IMR-90 (cell line): Measurements from ENCODE around the gene GFY.

ENCODE experiments used
- CEBPB ChIP-seq: IDR thresholded peaks from 2 replicates; pipeline ENCODE4 v1.6.1; 2012; ENCODE audit warnings: low read depth, low read length, improper control_type of control experiment
- MAZ ChIP-seq: IDR thresholded peaks from 2 replicates; pipeline ENCODE4 v1.6.1; 2012; ENCODE audit warnings: low read depth, mild to moderate bottlenecking, low read length, improper control_type of control experiment, moderate library complexity, borderline replicate concordance
- SMC3 ChIP-seq: fragments of 150-350 bp; IDR thresholded peaks from 2 replicates; pipeline ENCODE4 v1.6.1; 2016; ENCODE audit warnings: low read depth, mild to moderate bottlenecking, antibody characterized with exemption, low read length, moderate library complexity
- TF ChIP-seq, protein P1 (sequence below): conservative IDR thresholded peaks from 2 replicates; pipeline ENCODE4 v1.5.1; 2012; ENCODE audit warnings: mild to moderate bottlenecking, low read depth, low read length, improper control_type of control experiment
- TF ChIP-seq, protein P2 (sequence below): fragments of 150-350 bp; IDR thresholded peaks from 2 replicates; pipeline ENCODE4 v1.6.1; 2017; ENCODE audit warnings: mild to moderate bottlenecking, antibody characterized with exemption, low read length, low read depth

DNA sequence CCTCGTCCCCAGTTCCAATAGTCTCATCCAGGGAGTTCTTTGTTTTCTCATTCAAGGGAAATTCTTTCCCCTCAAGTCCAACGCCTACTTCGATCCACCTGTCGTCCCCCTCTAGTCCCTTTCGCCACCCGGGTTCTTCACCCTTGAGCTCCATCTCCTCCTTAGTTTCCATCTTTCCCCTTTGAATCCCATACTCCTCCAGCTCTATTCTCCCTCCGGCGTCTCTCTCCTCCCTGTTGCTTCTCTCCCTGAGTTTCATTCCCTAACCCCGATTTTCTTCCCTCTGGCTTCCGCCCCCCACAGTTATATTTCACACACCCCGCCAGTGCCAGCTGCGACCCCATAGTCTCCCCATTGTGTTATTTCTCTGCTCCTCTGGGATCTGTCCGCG lies 16.8 kb downstream of the GFY start:
- TF ChIP-seq, protein P1, sequence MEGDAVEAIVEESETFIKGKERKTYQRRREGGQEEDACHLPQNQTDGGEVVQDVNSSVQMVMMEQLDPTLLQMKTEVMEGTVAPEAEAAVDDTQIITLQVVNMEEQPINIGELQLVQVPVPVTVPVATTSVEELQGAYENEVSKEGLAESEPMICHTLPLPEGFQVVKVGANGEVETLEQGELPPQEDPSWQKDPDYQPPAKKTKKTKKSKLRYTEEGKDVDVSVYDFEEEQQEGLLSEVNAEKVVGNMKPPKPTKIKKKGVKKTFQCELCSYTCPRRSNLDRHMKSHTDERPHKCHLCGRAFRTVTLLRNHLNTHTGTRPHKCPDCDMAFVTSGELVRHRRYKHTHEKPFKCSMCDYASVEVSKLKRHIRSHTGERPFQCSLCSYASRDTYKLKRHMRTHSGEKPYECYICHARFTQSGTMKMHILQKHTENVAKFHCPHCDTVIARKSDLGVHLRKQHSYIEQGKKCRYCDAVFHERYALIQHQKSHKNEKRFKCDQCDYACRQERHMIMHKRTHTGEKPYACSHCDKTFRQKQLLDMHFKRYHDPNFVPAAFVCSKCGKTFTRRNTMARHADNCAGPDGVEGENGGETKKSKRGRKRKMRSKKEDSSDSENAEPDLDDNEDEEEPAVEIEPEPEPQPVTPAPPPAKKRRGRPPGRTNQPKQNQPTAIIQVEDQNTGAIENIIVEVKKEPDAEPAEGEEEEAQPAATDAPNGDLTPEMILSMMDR, result no peak
- TF ChIP-seq, protein P2, sequence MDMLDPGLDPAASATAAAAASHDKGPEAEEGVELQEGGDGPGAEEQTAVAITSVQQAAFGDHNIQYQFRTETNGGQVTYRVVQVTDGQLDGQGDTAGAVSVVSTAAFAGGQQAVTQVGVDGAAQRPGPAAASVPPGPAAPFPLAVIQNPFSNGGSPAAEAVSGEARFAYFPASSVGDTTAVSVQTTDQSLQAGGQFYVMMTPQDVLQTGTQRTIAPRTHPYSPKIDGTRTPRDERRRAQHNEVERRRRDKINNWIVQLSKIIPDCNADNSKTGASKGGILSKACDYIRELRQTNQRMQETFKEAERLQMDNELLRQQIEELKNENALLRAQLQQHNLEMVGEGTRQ, result no peak
- TF ChIP-seq SMC3, result no peak
- TF ChIP-seq CEBPB, result no peak
- no peak for TF ChIP-seq MAZ
